SK-N-SH (cell line): Measurements from ENCODE around the gene DNM2.

ENCODE experiments used
- JUND ChIP-seq: IDR thresholded peaks from 2 replicates; pipeline ENCODE4 v1.4.0; 2012
- NRF1 ChIP-seq: IDR thresholded peaks from 2 replicates; pipeline ENCODE4 v1.6.1; 2012; ENCODE audit warnings: low read depth, mild to moderate bottlenecking, low read length
- SIN3A ChIP-seq: IDR thresholded peaks from 2 replicates; pipeline ENCODE4 v1.6.1; 2012; ENCODE audit warnings: low read depth, mild to moderate bottlenecking, low read length, moderate library complexity, borderline replicate concordance
- SMC3 ChIP-seq: IDR thresholded peaks from 2 replicates; pipeline ENCODE4 v1.6.1; 2012; ENCODE audit warnings: low read depth, low read length, improper control_type of control experiment
- TF ChIP-seq, protein P1 (sequence below): fragments of 200-600 bp; sonication (generic); IDR thresholded peaks from 2 replicates; pipeline ENCODE4 v1.6.1; 2017; ENCODE audit warnings: antibody characterized with exemption, mild to moderate bottlenecking, moderate library complexity

GRCh38 chr19:10780368-10780767, 62.5 kb downstream of the DNM2 start:
- TF ChIP-seq JUND (no peak), SMC3 (no peak), SIN3A (no peak), NRF1 (no peak)
- TF ChIP-seq, protein P1, sequence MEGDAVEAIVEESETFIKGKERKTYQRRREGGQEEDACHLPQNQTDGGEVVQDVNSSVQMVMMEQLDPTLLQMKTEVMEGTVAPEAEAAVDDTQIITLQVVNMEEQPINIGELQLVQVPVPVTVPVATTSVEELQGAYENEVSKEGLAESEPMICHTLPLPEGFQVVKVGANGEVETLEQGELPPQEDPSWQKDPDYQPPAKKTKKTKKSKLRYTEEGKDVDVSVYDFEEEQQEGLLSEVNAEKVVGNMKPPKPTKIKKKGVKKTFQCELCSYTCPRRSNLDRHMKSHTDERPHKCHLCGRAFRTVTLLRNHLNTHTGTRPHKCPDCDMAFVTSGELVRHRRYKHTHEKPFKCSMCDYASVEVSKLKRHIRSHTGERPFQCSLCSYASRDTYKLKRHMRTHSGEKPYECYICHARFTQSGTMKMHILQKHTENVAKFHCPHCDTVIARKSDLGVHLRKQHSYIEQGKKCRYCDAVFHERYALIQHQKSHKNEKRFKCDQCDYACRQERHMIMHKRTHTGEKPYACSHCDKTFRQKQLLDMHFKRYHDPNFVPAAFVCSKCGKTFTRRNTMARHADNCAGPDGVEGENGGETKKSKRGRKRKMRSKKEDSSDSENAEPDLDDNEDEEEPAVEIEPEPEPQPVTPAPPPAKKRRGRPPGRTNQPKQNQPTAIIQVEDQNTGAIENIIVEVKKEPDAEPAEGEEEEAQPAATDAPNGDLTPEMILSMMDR: no peak
